CD4-positive, alpha-beta T cell treated with Interleukin-6 at 100 ng/mL for 8 hours (primary cell): ENCODE data around the gene TMEM41A.
"Not testable (repeated sequence)": the region's sequence is repeated elsewhere in the genome, so short reads cannot be mapped to it uniquely, and the experiment has no call there.

Source experiments
- DNase-seq: peaks from one replicate; pipeline ENCODE4 v3.0.0-alpha.2; 2020; ENCODE audit warnings: mixed read lengths, low spot score

TMEM41A gene

GRCh38 chr3:185488465-185488864 lies 10.4 kb downstream of the TMEM41A start:
- DNase-seq, result no peak

- no peak for DNase-seq
Measured at GRCh38 chr3:185486394-185486793, 12.4 kb downstream of the TMEM41A start.

GRCh38 chr3:185484296-185484695 lies 14.5 kb downstream of the TMEM41A start:
- no peak for DNase-seq

GRCh38 chr3:185479373-185479945 lies 19.4 kb downstream of the TMEM41A start:
- DNase-seq, result no peak

DNA sequence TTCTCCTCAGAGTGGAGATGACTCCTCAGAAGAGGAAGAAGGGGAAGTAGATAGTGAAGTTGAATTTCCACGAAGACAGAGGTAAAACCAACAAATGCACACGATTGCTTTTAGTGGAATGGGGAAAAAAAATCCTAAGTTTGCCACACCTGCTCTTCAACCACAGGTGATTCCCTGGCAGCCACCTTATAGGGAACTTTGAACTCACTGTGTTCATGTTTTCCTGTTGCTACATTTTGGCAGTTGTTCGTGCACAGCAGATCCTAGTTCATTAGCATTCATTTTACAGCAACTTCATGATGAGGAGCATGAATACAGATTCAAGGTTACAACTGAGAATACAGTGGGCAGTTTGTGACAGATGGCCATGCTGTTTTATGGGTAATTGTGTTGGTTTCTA lies 21.5 kb downstream of the TMEM41A start:
- DNase-seq, result no peak

GRCh38 chr3:185474922-185475321 lies 23.9 kb downstream of the TMEM41A start:
- DNase-seq, result not testable (repeated sequence)

- DNase-seq, result no peak
Measured at GRCh38 chr3:185473290-185473815, 25.5 kb downstream of the TMEM41A start.

GRCh38 chr3:185470323-185470722 lies 28.5 kb downstream of the TMEM41A start:
- no peak for DNase-seq

GRCh38 chr3:185469542-185469941 lies 29.3 kb downstream of the TMEM41A start:
- DNase-seq, result no peak

- DNase-seq, result not testable (repeated sequence)
Measured at GRCh38 chr3:185466123-185466522, 32.7 kb downstream of the TMEM41A start.

GRCh38 chr3:185465471-185465870 lies 33.4 kb downstream of the TMEM41A start:
- DNase-seq, result no peak

GRCh38 chr3:185460719-185461350 lies 38.0 kb downstream of the TMEM41A start:
- no peak for DNase-seq

- DNase-seq, result no peak
Measured at GRCh38 chr3:185460309-185460708, 38.5 kb downstream of the TMEM41A start.

- DNase-seq, result no peak
Measured at GRCh38 chr3:185457376-185457775, 41.5 kb downstream of the TMEM41A start.

- not testable (repeated sequence) for DNase-seq
Measured at GRCh38 chr3:185451432-185451831, 47.4 kb downstream of the TMEM41A start.

DNA sequence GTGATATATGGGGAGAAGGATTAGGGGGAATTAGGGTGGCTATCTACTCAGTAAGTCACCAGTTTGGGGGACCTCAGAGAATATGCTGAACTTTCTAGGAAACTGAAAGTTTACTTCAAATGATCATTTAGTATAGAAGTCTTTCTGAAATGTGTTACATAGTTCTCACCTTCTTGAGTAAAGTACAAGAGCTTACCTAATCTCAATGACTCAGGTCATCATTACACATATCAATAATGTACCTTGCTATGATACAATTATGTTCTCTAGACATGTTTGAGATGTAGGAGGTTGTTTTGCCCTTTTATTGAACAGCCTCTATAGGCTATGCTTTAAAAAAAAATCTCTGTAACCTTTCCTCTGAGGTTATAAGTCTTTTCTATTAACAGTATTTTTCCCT lies 50.7 kb downstream of the TMEM41A start:
- no peak for DNase-seq

DNA sequence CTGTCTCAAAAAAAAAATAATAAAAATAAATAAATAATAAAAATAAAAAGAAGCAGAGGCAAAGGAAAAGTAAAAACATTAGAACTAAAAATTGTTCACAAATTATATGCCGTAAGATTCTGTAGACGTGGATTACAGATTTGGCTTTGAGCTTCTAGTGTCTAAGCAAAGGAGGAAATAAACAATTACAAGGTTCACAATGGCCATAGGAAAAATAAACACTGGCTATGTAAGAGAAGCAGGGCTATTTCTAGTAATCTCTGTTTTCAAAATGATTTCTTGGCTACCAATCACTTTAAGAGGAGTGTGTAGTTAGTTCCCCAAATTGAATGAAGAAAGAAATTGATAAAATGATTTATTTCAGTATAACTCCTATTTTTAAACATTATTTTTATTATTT lies 54.5 kb downstream of the TMEM41A start:
- no peak for DNase-seq

DNA sequence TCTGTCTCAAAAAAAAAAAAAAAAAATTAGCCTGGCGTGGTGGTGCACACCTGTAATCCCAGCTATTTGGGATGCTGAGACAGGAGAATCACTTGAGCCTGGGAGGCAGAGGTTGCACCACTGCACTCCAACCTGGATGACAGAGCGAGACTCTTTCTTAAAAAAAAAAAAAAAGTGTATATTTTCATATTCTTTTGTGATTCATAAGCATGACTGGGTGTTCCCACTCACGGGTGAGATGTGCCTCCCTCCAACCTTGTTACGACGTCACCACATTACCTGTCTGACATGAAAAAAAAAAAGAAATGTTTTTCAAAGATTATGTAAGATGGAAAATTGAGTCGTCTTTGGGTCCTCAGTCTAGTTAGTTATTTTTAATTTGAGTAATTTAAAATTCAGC lies 56.8 kb downstream of the TMEM41A start:
- no peak for DNase-seq

GRCh38 chr3:185439745-185440466 lies 58.9 kb downstream of the TMEM41A start:
- DNase-seq, result no peak
